GM13976 (cell line): ENCODE data around the gene CLEC4A.
"Not testable (repeated sequence)": the region's sequence is repeated elsewhere in the genome, so short reads cannot be mapped to it uniquely, and the experiment has no call there.

ENCODE experiments used
- DNase-seq: peaks from one replicate; pipeline ENCODE4 v3.0.0; 2012; ENCODE audit warnings: low spot score
- in situ Hi-C: fragments of 300-500 bp; cut with MboI; formaldehyde crosslinking; loops from one replicate; pipeline ENCODE4 v1.12.0; 2022; ENCODE audit warnings: low sequenced_read_pairs, mixed read lengths, inconsistent platforms; ENCODE audit not compliant: unreplicated experiment
- TF ChIP-seq, protein P1 (sequence below): IDR thresholded peaks from 2 replicates; pipeline ENCODE4 v1.5.1; 2012; ENCODE audit warnings: borderline replicate concordance, mild to moderate bottlenecking; ENCODE audit not compliant: insufficient read depth; ENCODE audit errors: extremely low read depth, missing control alignments, control extremely low read depth

CLEC4A gene

DNA sequence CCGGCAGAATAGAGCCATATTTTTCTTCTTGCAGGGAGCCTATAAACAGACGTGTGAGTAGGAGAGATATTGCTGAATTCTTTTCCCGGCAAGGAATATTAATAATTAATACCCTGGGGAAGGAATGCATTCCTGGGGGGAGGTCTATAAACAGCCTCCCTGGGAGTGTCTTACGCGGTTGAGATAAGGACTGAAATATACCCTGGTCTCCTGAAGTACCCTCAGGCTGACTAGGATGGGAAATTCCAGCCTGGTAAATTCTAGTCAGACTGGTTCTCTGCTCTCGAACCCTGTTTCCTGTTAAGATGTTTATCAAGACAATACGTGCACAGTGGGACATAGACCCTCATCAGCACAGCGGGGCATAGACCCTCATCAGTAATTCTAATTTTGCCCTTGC is 18.2 kb downstream of the CLEC4A start:
- DNase-seq, in situ Hi-C loops: not testable (repeated sequence)

DNA sequence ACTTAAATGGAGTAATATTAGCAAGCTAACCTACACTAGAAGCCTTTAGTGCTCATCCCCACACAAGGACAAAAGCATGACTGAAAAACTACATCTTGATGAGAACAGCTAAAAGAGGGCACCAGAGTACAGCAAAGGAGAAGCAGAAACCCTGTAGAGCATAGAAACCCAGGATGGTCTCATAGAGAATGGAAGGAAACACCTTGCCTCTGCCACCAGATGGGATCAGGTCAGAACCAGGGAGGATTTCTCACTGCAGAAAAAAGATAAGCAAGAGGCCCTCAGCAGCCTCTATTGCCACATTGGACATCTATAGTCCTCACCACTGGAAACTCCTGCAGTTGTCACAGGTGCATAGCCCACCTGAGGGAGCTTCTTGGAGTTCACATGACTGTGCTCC is 19.8 kb downstream of the CLEC4A start:
- TF ChIP-seq, protein P1, sequence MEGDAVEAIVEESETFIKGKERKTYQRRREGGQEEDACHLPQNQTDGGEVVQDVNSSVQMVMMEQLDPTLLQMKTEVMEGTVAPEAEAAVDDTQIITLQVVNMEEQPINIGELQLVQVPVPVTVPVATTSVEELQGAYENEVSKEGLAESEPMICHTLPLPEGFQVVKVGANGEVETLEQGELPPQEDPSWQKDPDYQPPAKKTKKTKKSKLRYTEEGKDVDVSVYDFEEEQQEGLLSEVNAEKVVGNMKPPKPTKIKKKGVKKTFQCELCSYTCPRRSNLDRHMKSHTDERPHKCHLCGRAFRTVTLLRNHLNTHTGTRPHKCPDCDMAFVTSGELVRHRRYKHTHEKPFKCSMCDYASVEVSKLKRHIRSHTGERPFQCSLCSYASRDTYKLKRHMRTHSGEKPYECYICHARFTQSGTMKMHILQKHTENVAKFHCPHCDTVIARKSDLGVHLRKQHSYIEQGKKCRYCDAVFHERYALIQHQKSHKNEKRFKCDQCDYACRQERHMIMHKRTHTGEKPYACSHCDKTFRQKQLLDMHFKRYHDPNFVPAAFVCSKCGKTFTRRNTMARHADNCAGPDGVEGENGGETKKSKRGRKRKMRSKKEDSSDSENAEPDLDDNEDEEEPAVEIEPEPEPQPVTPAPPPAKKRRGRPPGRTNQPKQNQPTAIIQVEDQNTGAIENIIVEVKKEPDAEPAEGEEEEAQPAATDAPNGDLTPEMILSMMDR = no peak
- DNase-seq = no peak
- in situ Hi-C loops = no loop called here

DNA sequence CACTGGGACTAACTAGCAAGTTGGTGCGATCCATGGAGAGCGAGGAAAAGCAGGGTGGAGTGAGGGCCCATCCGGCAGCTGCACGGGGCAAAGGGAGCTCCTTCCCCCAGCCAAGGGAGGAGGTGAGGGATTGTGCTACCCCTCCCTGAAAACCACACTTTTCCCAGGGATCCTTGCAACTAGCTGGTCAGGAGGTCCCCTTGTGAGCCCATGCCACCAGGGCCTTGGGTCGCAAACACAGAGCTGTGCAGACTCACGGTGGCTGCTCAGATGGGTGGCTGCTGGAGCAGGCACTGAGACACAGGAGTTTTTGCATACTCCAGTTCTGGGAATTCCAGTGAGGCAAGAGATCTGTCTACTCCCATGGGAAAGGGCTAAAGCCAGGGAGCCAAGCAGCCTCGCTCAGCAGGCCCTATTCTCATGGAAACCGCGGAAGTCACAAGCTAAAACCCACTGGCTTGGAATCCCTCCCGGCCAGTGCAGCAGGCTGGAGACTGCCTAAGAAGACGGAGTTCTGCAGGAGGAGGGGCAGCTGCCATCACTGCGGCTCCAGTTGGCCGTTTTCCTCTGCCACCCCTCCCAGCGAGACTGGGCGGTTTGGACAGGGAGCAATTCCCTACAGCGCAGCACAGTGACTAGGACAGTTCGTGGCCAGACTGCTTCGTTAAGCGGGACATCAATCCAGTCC is 22.5 kb downstream of the CLEC4A start:
- no peak for DNase-seq
- in situ Hi-C loops = no loop called here
- TF ChIP-seq, protein P1 = no peak

DNA sequence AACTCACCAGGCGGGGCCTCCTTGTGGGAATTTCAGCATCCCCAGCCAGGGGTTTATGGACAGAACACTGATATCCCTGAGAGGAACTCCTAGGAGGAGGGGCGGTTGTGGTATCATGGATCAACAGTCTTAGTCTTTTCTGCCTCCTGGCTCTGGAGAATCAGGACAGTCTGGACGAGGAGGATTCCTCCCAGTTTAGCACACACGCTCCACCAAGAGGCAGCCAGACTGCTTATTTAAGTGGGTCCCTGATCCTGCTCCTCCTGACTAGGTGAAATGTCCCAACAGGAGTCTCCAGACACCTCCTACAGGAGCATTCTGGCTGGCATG is 23.0 kb downstream of the CLEC4A start:
- in situ Hi-C loops = no loop called here
- TF ChIP-seq, protein P1 = no peak

DNA sequence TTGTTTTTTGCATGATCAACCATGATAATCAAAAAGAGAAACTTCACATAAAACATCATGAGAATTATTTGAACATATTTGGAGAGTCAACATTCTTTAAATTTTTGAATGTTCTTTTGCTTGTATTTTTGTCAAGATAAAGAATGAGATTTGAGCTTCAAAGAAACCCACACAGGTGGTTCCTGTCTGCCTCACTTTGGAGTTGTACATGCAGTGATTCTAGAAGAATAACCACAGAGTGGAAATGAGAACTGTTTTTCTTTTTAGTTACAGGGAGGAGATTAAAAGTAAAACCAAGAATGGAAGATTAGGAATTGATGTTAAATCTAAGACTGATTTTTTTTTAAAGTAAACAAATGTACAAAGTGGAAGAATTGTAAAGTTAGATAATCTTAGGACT is 31.1 kb downstream of the CLEC4A start:
- DNase-seq = no peak
- TF ChIP-seq, protein P1 = no peak
- in situ Hi-C loops = no loop called here

More for the DNA sequence above, 23.0 kb downstream of the CLEC4A start:
- DNase-seq = no peak

DNA sequence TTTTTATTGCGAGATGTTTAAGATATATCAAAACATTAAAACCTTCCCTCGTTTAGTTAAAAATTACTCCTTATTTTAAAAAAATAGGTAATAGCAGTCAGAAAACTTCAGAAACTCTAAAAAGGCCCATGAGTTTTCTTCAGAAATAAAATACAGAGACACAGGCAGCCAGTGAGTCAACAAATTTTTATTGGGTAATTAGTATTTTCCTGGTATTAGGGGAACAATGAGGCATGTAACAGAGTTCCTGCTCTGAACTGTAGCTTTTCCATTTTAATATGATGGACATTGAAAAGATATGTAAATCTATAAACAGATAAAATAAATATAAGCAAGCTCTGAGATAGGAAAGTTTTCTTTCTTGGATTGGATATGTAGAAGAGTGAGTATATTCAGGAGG is 33.0 kb downstream of the CLEC4A start:
- in situ Hi-C loops = no loop called here

DNA sequence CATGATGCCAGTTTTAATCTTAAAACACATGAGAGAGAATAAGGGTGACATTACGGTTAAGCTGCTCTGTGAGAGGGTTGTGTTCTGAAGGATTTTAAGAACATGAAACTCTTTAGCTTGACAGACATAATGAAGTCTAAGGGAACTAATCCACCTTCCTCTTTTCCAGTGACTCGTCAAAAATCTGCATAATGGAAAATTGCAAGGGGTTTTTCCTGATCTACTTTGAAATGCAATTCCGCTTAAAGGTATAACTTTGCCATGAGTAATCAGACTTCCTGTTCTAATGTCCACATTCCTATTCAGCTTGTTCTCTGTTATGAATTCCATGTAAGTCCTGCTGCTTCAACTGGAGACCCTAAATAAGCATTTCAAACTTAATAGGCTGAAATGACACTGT is 33.4 kb downstream of the CLEC4A start, which contains the start of gene ZNF705A:
TSS of gene ZNF705A (plus strand) at position 171 of the 400 bp plus-strand sequence. CDS start 15,611 bp downstream, outside the sequence.
- in situ Hi-C loops = no loop called here
- TF ChIP-seq, protein P1 = no peak
- no peak for DNase-seq

More for the DNA sequence above, 33.0 kb downstream of the CLEC4A start:
- no peak for DNase-seq
- TF ChIP-seq, protein P1 = no peak
